Endothelial cell of umbilical vein (primary cell): ENCODE measurements around the gene COBLL1. TPM values are rescaled to one million over a fixed set of nuclear protein-coding genes. Genes with fewer than 3 reads are reported as not detected.

Source experiments
- BruUV-seq: library from RNA; stranded (reverse); fragments of 400-500 nt; replicated peaks from 2 replicates; lab custom pipeline; 2021; lab: Mats Ljungman, UMichigan
- CTCF ChIA-PET: fragments of 300-600, 350-600 bp; sonication (Branson Sonifier 250); formaldehyde crosslinking; loops from one replicate; lab custom pipeline; 2021; ENCODE audit warnings: antibody characterized with exemption, inconsistent platforms; lab: Charles Lee
- POLR2A ChIA-PET: fragments of 300-600, 350-600 bp; sonication (Branson Sonifier 250); formaldehyde crosslinking; loops from one replicate; lab custom pipeline; 2021; ENCODE audit warnings: antibody characterized with exemption, inconsistent platforms; lab: Charles Lee
- DNase-seq: peaks from one replicate; pipeline ENCODE4 v3.0.0-alpha.2; 2011; ENCODE audit warnings: low read depth, low spot score
- FAIRE-seq: peaks from 2 replicates; lab custom pipeline; 2011; peaks lifted over from hg19 to GRCh38; lab: Jason Lieb, UNC
- H2AFZ ChIP-seq: 2 replicates; pipeline ENCODE4 v1.6.0; 2012; ENCODE audit warnings: low read depth, low read length, control low read depth, inconsistent platforms
- H3K27ac ChIP-seq: 2 replicates; pipeline ENCODE4 v1.5.1; 2011; ENCODE audit warnings: low read depth, mild to moderate bottlenecking, control low read depth, low read length, moderate library complexity; ENCODE audit not compliant: insufficient read depth
- H3K27me3 ChIP-seq, 2 experiments: 2 replicates each; pipeline versions ENCODE4 v1.6.0 to v1.6.1; 2011; ENCODE audit warnings: low read length in 2 of 2, mixed read lengths in 1 of 2; ENCODE audit not compliant: control insufficient read depth in 2 of 2, insufficient read depth in 2 of 2
- H3K36me3 ChIP-seq, 2 experiments: 2 replicates in 1 of 2; 3 replicates in 1 of 2; pipeline ENCODE4 v1.5.1; 2011; ENCODE audit warnings: low read length in 2 of 2, mild to moderate bottlenecking in 1 of 2, moderate library complexity in 1 of 2; ENCODE audit not compliant: control insufficient read depth in 2 of 2, insufficient read depth in 2 of 2; ENCODE audit errors: extremely low read depth in 1 of 2
- H3K4me1 ChIP-seq: 3 replicates; pipeline ENCODE4 v1.5.1; 2011; ENCODE audit warnings: mild to moderate bottlenecking, low read length; ENCODE audit not compliant: control insufficient read depth, insufficient read depth; ENCODE audit errors: extremely low read depth
- H3K4me2 ChIP-seq: 2 replicates; pipeline ENCODE4 v1.6.1; 2011; ENCODE audit warnings: low read length, control low read depth, mixed read lengths; ENCODE audit not compliant: insufficient read depth
- H3K4me3 ChIP-seq, 3 experiments: fragments of 200-600 bp in 1 of 3; sonication (generic), shearing (Covaris generic) in 1 of 3; replicated peaks in 1 of 3; 2 replicates each; pipeline ENCODE4 v1.5.1; 2011 to 2016; ENCODE audit warnings: control low read depth in 3 of 3, low read length in 3 of 3, mild to moderate bottlenecking in 2 of 3, inconsistent platforms in 1 of 3, low read depth in 1 of 3, moderate library complexity in 1 of 3; ENCODE audit not compliant: insufficient read depth in 1 of 3
- H3K79me2 ChIP-seq: 2 replicates; pipeline ENCODE4 v1.6.0; 2012; ENCODE audit warnings: low read length, inconsistent platforms; ENCODE audit not compliant: control insufficient read depth, insufficient read depth
- H3K9ac ChIP-seq: replicated peaks from 2 replicates; pipeline ENCODE3; 2011; ENCODE audit warnings: low read length, control low read depth; ENCODE audit not compliant: insufficient read depth; ENCODE audit errors: extremely low read depth
- H3K9me1 ChIP-seq: replicated peaks from 3 replicates; pipeline ENCODE4 v1.6.0; 2011; ENCODE audit warnings: mild to moderate bottlenecking, low read length; ENCODE audit not compliant: control insufficient read depth, insufficient read depth; ENCODE audit errors: extremely low read depth
- H3K9me3 ChIP-seq: replicated peaks from 2 replicates; pipeline ENCODE4 v1.5.1; 2012; ENCODE audit warnings: low read length, inconsistent platforms; ENCODE audit not compliant: control insufficient read depth, insufficient read depth
- H4K20me1 ChIP-seq: replicated peaks from 2 replicates; pipeline ENCODE3; 2011; ENCODE audit warnings: mild to moderate bottlenecking, low read length; ENCODE audit not compliant: control insufficient read depth, insufficient read depth; ENCODE audit errors: extremely low read depth
- CTCF ChIP-seq, 2 donors: IDR thresholded peaks; 1 replicate in 1 of 2; 2 replicates in 1 of 2; pipeline ENCODE4 v1.5.1; 2011; ENCODE audit warnings: low read length in 2 of 2, mild to moderate bottlenecking in 2 of 2, moderate library complexity in 2 of 2, control low read depth in 1 of 2, inconsistent platforms in 1 of 2, low read depth in 1 of 2; ENCODE audit not compliant: insufficient read depth in 1 of 2; ENCODE audit errors: extremely low read depth in 1 of 2
- EZH2 ChIP-seq: IDR thresholded peaks from 2 replicates; pipeline ENCODE4 v1.6.1; 2012; ENCODE audit warnings: borderline replicate concordance, low read depth, mild to moderate bottlenecking, moderate library complexity, low read length, inconsistent platforms; ENCODE audit not compliant: severe bottlenecking
- FOS ChIP-seq: IDR thresholded peaks from 2 replicates; pipeline ENCODE4 v1.6.1; 2011; ENCODE audit warnings: mild to moderate bottlenecking, low read length, moderate library complexity, borderline replicate concordance; ENCODE audit not compliant: insufficient read depth
- GATA2 ChIP-seq: IDR thresholded peaks from 2 replicates; pipeline ENCODE4 v1.7.0; 2011; ENCODE audit warnings: low read depth, mild to moderate bottlenecking, moderate library complexity, mixed read lengths, low read length; ENCODE audit not compliant: insufficient read length, insufficient read depth
- JUN ChIP-seq: IDR thresholded peaks from 2 replicates; pipeline ENCODE4 v1.6.1; 2011; ENCODE audit warnings: borderline replicate concordance, low read depth; ENCODE audit not compliant: insufficient read length, insufficient read depth
- MAX ChIP-seq: IDR thresholded peaks from 2 replicates; pipeline ENCODE4 v1.6.1; 2011; ENCODE audit not compliant: insufficient read depth, insufficient read length
- MYC ChIP-seq: IDR thresholded peaks from one replicate; pipeline ENCODE4 v1.6.1; 2011; ENCODE audit warnings: mild to moderate bottlenecking, low read depth, low read length
- POLR2A ChIP-seq: IDR thresholded peaks from 2 replicates; pipeline ENCODE4 v1.6.1; 2012; ENCODE audit warnings: low read depth, mild to moderate bottlenecking, control low read depth, low read length
- POLR2AphosphoS5 ChIP-seq: IDR thresholded peaks from 2 replicates; pipeline ENCODE4 v1.6.1; 2012; ENCODE audit warnings: low read depth, mild to moderate bottlenecking, control low read depth, low read length, moderate library complexity; ENCODE audit not compliant: insufficient read depth
- dilution Hi-C: fragments of 300-500 bp; cut with MboI; formaldehyde crosslinking; loops from one replicate; pipeline ENCODE4 v1.15.0; 2019; ENCODE audit warnings: low sequenced_read_pairs; ENCODE audit not compliant: extremely low pct_ligation_motif_present
- intact Hi-C: fragments of 100-400 bp; cut with micrococcal nuclease; formaldehyde crosslinking; loops from one replicate; pipeline ENCODE4 v1.10.0; 2022
- polyA plus RNA-seq, 4 experiments: library from polyadenylated mRNA; depleted of rRNA in 3 of 4; stranded (reverse) in 3 of 4; unstranded in 1 of 4; fragments of >200 nt; gene quantifications; 2 replicates each; pipeline versions ENCODE4 v1.2.1 to v1.2.3, GENCODE V29; 2011 to 2012; ENCODE audit warnings: missing spikeins in 1 of 4
- total RNA-seq: library from RNA; stranded (reverse); gene quantifications from 2 replicates; pipeline ENCODE4 v1.2.3, GENCODE V29; 2021

Gene COBLL1
- total and polyA plus RNA-seq, 2 donors (not counting 3 experiments of a cell fraction or from before 2014, with no cell fraction given) = 9.1 to 38.4 TPM

DNA sequence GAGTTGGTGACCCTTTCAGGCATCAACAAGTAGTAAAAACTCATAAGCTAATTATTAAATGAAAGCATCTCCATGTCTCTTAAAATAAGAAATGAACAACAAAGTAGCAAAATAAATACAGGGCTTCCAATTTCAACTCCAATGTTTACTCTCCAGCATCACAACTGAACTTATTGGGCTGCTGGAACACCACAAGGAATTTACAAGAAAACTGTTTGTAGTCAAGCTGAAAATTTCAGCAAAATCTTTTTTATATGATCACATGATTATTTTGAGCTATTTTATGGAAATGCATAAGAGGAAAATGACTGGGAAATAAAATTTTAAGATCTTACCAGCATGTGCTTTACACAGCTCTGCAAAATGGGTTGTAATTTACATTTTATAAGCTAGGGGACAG lies 28.1 kb downstream of the COBLL1 start:
- BruUV-seq = no TSS peak

More for the DNA sequence above, 28.1 kb downstream of the COBLL1 start:
- Histone ChIP-seq H3K27ac (no peak overlapping the region), H3K9me3 (no peaks in the 10 kb centered on the region), H3K36me3 (no peaks in the 10 kb centered on the region), H3K79me2 (no peaks in the 10 kb centered on the region), H3K4me2 (no peak overlapping the region), H4K20me1 (no peaks in the 10 kb centered on the region), H3K4me1 (no peaks in the 10 kb centered on the region), H3K27me3 (no peaks in the 10 kb centered on the region), H2AFZ (no peak overlapping the region), H3K4me3 (no peak overlapping the region), H3K9ac (no peak overlapping the region), H3K9me1 (no peaks in the 10 kb centered on the region)
- dilution Hi-C loops (no loop called here), intact Hi-C loops (no loop called here)
- ChIA-PET CTCF (interaction anchor here (1.1 to 1.4 kb wide), 3 partner anchors 12 to 76 kb away, joined by 3 to 5 read pairs (median 4); no protein-coding TSS in a partner anchor), POLR2A (no interaction called here)
- FAIRE-seq (no peak), DNase-seq (no peak)
- TF ChIP-seq POLR2A (no peak), MYC (no peak), FOS (no peak), EZH2 (no peak), GATA2 (no peak), MAX (no peak), JUN (no peak), POLR2AphosphoS5 (no peak), CTCF (IDR thresholded peaks at IDR 0.05; ENCODE audit: extremely low read depth in 1 of 2, insufficient read depth in 1 of 2, low read depth in 1 of 2, low read length in 2 of 2) (no peak)
